ENCODE results near the gene ATP13A3.

GRCh38 chr3:194460566-194460965, 26.2 kb downstream of the ATP13A3 start:
- TF ChIP-seq POLR2A (IDR thresholded peaks at IDR 0.05) (no peak), CTCF (IDR thresholded peaks at IDR 0.05 in 8 of 11, conservative IDR thresholded peaks at IDR 0.05 in 3 of 11) (no peak)

Measured in spleen (tissue), 7 donors.